Measurements from ENCODE around the gene FREM2. TPM values are rescaled to one million over a fixed set of nuclear protein-coding genes. Genes with fewer than 3 reads are reported as not detected.

The FREM2 gene
- total and polyA plus RNA-seq, 3 donors from 2014 or later: 0.80 to 5.5 (median 4.4) TPM

- Histone ChIP-seq H3K27ac (no peak overlapping the region), H3K4me1 (no peaks in the 10 kb centered on the region), H3K36me3 (ENCODE audit: low read depth, missing control alignments) (no peaks in the 10 kb centered on the region), H3K4me3 (no peak overlapping the region), H3K9me3 (no peaks in the 10 kb centered on the region), H3K27me3 (no peaks in the 10 kb centered on the region)
- no peak for DNase-seq
- TF ChIP-seq POLR2A (IDR thresholded peaks at IDR 0.05): no peak
- no peak for TF ChIP-seq CTCF (IDR thresholded peaks at IDR 0.05)
- intact Hi-C loops (cut with DNase I; ENCODE audit: low total_unique reads): no loop called here
- WGBS, 2 donors: 86 to 90% methylated on average over 4 of the region's 4 CpGs
These were observed 201.4 kb downstream of the FREM2 start for GRCh38 chr13:38888309-38888708.

DNA sequence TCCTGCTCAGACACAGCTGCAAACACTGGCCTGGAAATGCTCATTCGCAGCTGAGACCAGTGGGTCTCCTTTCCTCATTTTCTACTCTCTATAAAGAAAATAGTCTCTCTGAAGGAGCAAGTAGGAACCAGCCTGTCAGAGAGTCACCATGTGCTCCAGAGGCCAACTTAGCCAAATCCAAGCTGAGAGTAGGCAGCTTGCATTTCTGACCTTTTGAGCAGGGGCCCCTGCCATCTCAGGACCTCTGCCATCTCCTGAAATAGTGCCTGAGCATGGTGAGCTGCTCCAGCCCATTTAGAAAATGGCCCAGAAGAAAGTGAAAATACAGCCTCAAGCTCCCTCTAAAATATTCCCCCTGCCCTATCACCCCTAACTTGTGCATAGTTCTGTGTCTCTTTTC, 208.2 kb downstream of the FREM2 start:
- no peak for DNase-seq
- 89 to 92% methylated on average over 1 of the region's 1 CpG for WGBS, 2 donors
- no peak for TF ChIP-seq CTCF (IDR thresholded peaks at IDR 0.05)
- TF ChIP-seq POLR2A (IDR thresholded peaks at IDR 0.05): no peak

GRCh38 chr13:38897521-38897920, 210.6 kb downstream of the FREM2 start:
- H3K27me3 ChIP-seq: no peaks in the 10 kb centered on the region
- H3K36me3 ChIP-seq (ENCODE audit: low read depth, missing control alignments): no peaks in the 10 kb centered on the region
- H3K4me1 ChIP-seq: no peaks in the 10 kb centered on the region
- no peak for DNase-seq
- no peak overlapping the region for H3K4me3 ChIP-seq
- no peak overlapping the region for H3K27ac ChIP-seq
- 82 to 91% methylated on average over 6 of the region's 6 CpGs for WGBS, 2 donors
- no peak for TF ChIP-seq CTCF (IDR thresholded peaks at IDR 0.05)
- no peak for TF ChIP-seq POLR2A (IDR thresholded peaks at IDR 0.05)
- H3K9me3 ChIP-seq: no peaks in the 10 kb centered on the region
- intact Hi-C loops (cut with DNase I; ENCODE audit: low total_unique reads): no loop called here

More for the DNA sequence above, 208.2 kb downstream of the FREM2 start:
- intact Hi-C loops (cut with DNase I; ENCODE audit: low total_unique reads): no loop called here
- no peaks in the 10 kb centered on the region for H3K36me3 ChIP-seq (ENCODE audit: low read depth, missing control alignments)
- H3K4me3 ChIP-seq: no peak overlapping the region
- H3K27ac ChIP-seq: no peak overlapping the region
- no peaks in the 10 kb centered on the region for H3K27me3 ChIP-seq
- H3K4me1 ChIP-seq: no peaks in the 10 kb centered on the region
- H3K9me3 ChIP-seq: no peaks in the 10 kb centered on the region

- H3K36me3 ChIP-seq (ENCODE audit: low read depth, missing control alignments): no peaks in the 10 kb centered on the region
- H3K4me1 ChIP-seq: no peaks in the 10 kb centered on the region
- no peak for TF ChIP-seq CTCF (IDR thresholded peaks at IDR 0.05)
- TF ChIP-seq POLR2A (IDR thresholded peaks at IDR 0.05): no peak
- DNase-seq: no peak
- H3K27me3 ChIP-seq: no peaks in the 10 kb centered on the region
- H3K27ac ChIP-seq: no peak overlapping the region
- WGBS, 2 donors: 69 to 89% methylated on average over 2 of the region's 2 CpGs
- H3K9me3 ChIP-seq: no peaks in the 10 kb centered on the region
- no peak overlapping the region for H3K4me3 ChIP-seq
- intact Hi-C loops (cut with DNase I; ENCODE audit: low total_unique reads): no loop called here
These were observed 211.6 kb downstream of the FREM2 start for GRCh38 chr13:38898481-38898880.

GRCh38 chr13:38899571-38899970, 212.7 kb downstream of the FREM2 start:
- no peak for TF ChIP-seq CTCF (IDR thresholded peaks at IDR 0.05)
- no peak for TF ChIP-seq POLR2A (IDR thresholded peaks at IDR 0.05)
- Histone ChIP-seq H3K27me3 (no peaks in the 10 kb centered on the region), H3K36me3 (ENCODE audit: low read depth, missing control alignments) (no peaks in the 10 kb centered on the region), H3K4me1 (no peaks in the 10 kb centered on the region), H3K9me3 (no peaks in the 10 kb centered on the region), H3K4me3 (no peak overlapping the region), H3K27ac (no peak overlapping the region)
- WGBS, 2 donors: 71 to 81% methylated on average over 4 of the region's 4 CpGs
- no peak for DNase-seq
- intact Hi-C loops (cut with DNase I; ENCODE audit: low total_unique reads): no loop called here

All from testis (tissue), 3 donors.